CD4-positive, alpha-beta T cell (primary cell): ENCODE data around the gene PRR23C. TPM values are rescaled to one million over a fixed set of nuclear protein-coding genes. Genes with fewer than 3 reads are reported as not detected.
A peak's percentile ranks its signal among the peaks of the same experiment; 100 is the strongest.

Experiments used
- ATAC-seq: fragments of 200-7000 bp; cut with Tn5 transposase; one replicate; pipeline ENCODE4 v1.10.0; 2022; ENCODE audit warnings: mild to moderate bottlenecking; ENCODE audit not compliant: poor library complexity
- CTCF ChIA-PET: fragments of 350-600 bp; sonication (Branson Sonifier 250); formaldehyde crosslinking; loops from one replicate; lab custom pipeline; 2021; ENCODE audit warnings: antibody characterized with exemption, inconsistent platforms; lab: Charles Lee
- POLR2A ChIA-PET: fragments of 350-600 bp; sonication (Branson Sonifier 250); formaldehyde crosslinking; loops from one replicate; lab custom pipeline; 2021; ENCODE audit warnings: antibody characterized with exemption, inconsistent platforms; lab: Charles Lee
- DNase-seq, 14 experiments: peaks; one replicate each; pipeline ENCODE4 v3.0.0-alpha.2; 2013 to 2020; ENCODE audit warnings: mixed read lengths in 2 of 14
- H3K27ac ChIP-seq, 2 donors: one replicate each; pipeline versions ENCODE4 v1.5.1 to v1.7.0; 2013; ENCODE audit warnings: low read length in 2 of 2, low read depth in 1 of 2, mild to moderate bottlenecking in 1 of 2
- H3K27me3 ChIP-seq, 2 experiments: 1 replicate in 1 of 2; 2 replicates in 1 of 2; pipeline versions ENCODE4 v1.6.1 to v1.7.0; 2013; ENCODE audit warnings: low read length in 2 of 2, control low read depth in 1 of 2, mild to moderate bottlenecking in 1 of 2, moderate library complexity in 1 of 2; ENCODE audit not compliant: insufficient read depth in 2 of 2, control insufficient read depth in 1 of 2
- H3K36me3 ChIP-seq: one replicate; pipeline ENCODE4 v1.6.1; 2013; ENCODE audit warnings: low read length, control low read depth; ENCODE audit not compliant: insufficient read depth
- H3K4me1 ChIP-seq: one replicate; pipeline ENCODE4 v1.6.1; 2013; ENCODE audit warnings: low read length, control low read depth; ENCODE audit not compliant: insufficient read depth
- H3K4me3 ChIP-seq: one replicate; pipeline ENCODE4 v1.5.1; 2013; ENCODE audit warnings: mild to moderate bottlenecking, low read length, moderate library complexity
- H3K9me3 ChIP-seq, 2 experiments: 1 replicate in 1 of 2; 2 replicates in 1 of 2; pipeline versions ENCODE4 v1.6.1 to v1.7.0; 2013; ENCODE audit warnings: low read length in 2 of 2, mild to moderate bottlenecking in 2 of 2, control low read depth in 1 of 2, moderate library complexity in 1 of 2; ENCODE audit not compliant: control insufficient read depth in 1 of 2, insufficient read depth in 1 of 2
- H3K27ac Mint-ChIP-seq: one replicate; pipeline ENCODE4 v1.8.0; 2020; ENCODE audit warnings: mixed read lengths
- H3K27me3 Mint-ChIP-seq: one replicate; pipeline ENCODE4 v1.8.0; 2021; ENCODE audit warnings: mixed read lengths
- H3K36me3 Mint-ChIP-seq: one replicate; pipeline ENCODE4 v1.8.0; 2021; ENCODE audit warnings: low read depth, mixed read lengths
- H3K4me1 Mint-ChIP-seq: one replicate; pipeline ENCODE4 v1.8.0; 2021; ENCODE audit warnings: low read depth, mixed read lengths
- H3K4me3 Mint-ChIP-seq: one replicate; pipeline ENCODE4 v1.8.0; 2020; ENCODE audit warnings: mild to moderate bottlenecking, mixed read lengths
- H3K9me3 Mint-ChIP-seq: one replicate; pipeline ENCODE4 v1.8.0; 2020; ENCODE audit warnings: mixed read lengths
- CTCF ChIP-seq: fragments of 200-600 bp; IDR thresholded peaks from one replicate; pipeline ENCODE4 v1.8.0; 2022; ENCODE audit warnings: antibody characterized with exemption, mild to moderate bottlenecking
- intact Hi-C, 2 experiments: fragments of 100-400 bp; cut with DNase I in 1 of 2; cut with micrococcal nuclease in 1 of 2; formaldehyde crosslinking; loops; one replicate each; pipeline versions ENCODE4 v1.15.1 to v1.9.0; 2023 to 2025; cut with DNase I, micrococcal nuclease
- polyA plus RNA-seq, 2 donors: library from polyadenylated mRNA; unstranded; fragments of 120-200 nt; gene quantifications; one replicate each; pipeline ENCODE4 v1.2.1, GENCODE V29; 2013
- total RNA-seq, 174 experiments: library from RNA in 2 of 174; stranded (reverse) in 2 of 174; gene quantifications; one replicate each; pipeline ENCODE4 v1.2.3 and lab custom pipeline; 2021 to 2026

The PRR23C gene
- total RNA-seq (not detected), total RNA-seq (lab: John Stamatoyannopoulos, UW) (0 to 0.20 (median 0) reads per million in 172 experiments)
- not detected for polyA plus RNA-seq (2013, experiment 1 of 2)
- polyA plus RNA-seq (2013, experiment 2 of 2), result not detected

- Histone ChIP-seq H3K9me3 (peaks cover 0 to 32% of the 10 kb centered on the region in 2 experiments), H3K27me3 (no peaks in the 10 kb centered on the region), H3K4me1 (no peaks in the 10 kb centered on the region), H3K4me3 (no peak within 1 kb of the TSS), H3K27ac (no peak within 1 kb of the TSS), H3K36me3 (no peaks in the 10 kb centered on the region)
- Mint-ChIP-seq H3K9me3 (peaks cover 7% of the 10 kb centered on the region), H3K4me1 (no peaks in the 10 kb centered on the region), H3K36me3 (no peaks in the 10 kb centered on the region), H3K27me3 (peaks cover 4% of the 10 kb centered on the region), H3K4me3 (no peak within 1 kb of the TSS), H3K27ac (no peak within 1 kb of the TSS)
- DNase-seq, result peak in 1 of 14 experiments; percentile 10
- CTCF ChIA-PET, result no interaction called here
- TF ChIP-seq CTCF, result no peak
- intact Hi-C loops, result no loop called here
- POLR2A ChIA-PET, result no interaction called here
- no peak for ATAC-seq
These were observed at the start of gene PRR23C for GRCh38 chr3:139044366-139045210. Gene PRR23C (minus strand): TSS chr3:139044892. CDS start chr3:139044620, 272 bp downstream.

GRCh38 chr3:139093840-139094239 is 49.1 kb upstream of the PRR23C start:
- TF ChIP-seq CTCF, result no peak
- Histone ChIP-seq H3K36me3 (no peaks in the 10 kb centered on the region), H3K27me3 (peaks cover 0 to 5% of the 10 kb centered on the region in 2 experiments), H3K4me1 (no peaks in the 10 kb centered on the region), H3K9me3 (peaks cover 0 to 3% of the 10 kb centered on the region in 2 experiments), H3K4me3 (no peak overlapping the region), H3K27ac (no peak overlapping the region)
- Mint-ChIP-seq H3K27me3 (peaks cover 37% of the 10 kb centered on the region), H3K9me3 (peaks cover 11% of the 10 kb centered on the region), H3K4me1 (no peaks in the 10 kb centered on the region), H3K36me3 (no peaks in the 10 kb centered on the region), H3K4me3 (no peak overlapping the region), H3K27ac (no peak overlapping the region)
- intact Hi-C loops, result no loop called here
- ChIA-PET POLR2A (no interaction called here), CTCF (no interaction called here)
- DNase-seq, result no peak
- ATAC-seq, result no peak

- POLR2A ChIA-PET, result no interaction called here
- CTCF ChIA-PET, result no interaction called here
- H3K27me3 Mint-ChIP-seq, result peaks cover 24% of the 10 kb centered on the region
These were observed 44.0 kb upstream of the PRR23C start for GRCh38 chr3:139088462-139089324.

More at GRCh38 chr3:139088462-139089324, 44.0 kb upstream of the PRR23C start:
- Histone ChIP-seq H3K27ac (no peak overlapping the region), H3K27me3 (no peaks in the 10 kb centered on the region), H3K4me1 (no peaks in the 10 kb centered on the region), H3K9me3 (peaks cover 0 to 9% of the 10 kb centered on the region in 2 experiments), H3K36me3 (no peaks in the 10 kb centered on the region), H3K4me3 (no peak overlapping the region)
- Mint-ChIP-seq H3K36me3 (no peaks in the 10 kb centered on the region), H3K4me3 (no peak overlapping the region), H3K27ac (no peak overlapping the region), H3K9me3 (peaks cover 12% of the 10 kb centered on the region), H3K4me1 (no peaks in the 10 kb centered on the region)
- ATAC-seq, result no peak
- no peak for TF ChIP-seq CTCF
- no peak for DNase-seq
- intact Hi-C loops, result no loop called here
